Stimulated activated effector memory CD8-positive, alpha-beta T cell treated with anti-CD3 and anti-CD28 coated beads, Interleukin-12 subunit alpha, Interleukin-12 subunit beta, amount 100 ng/mL, for 72 hours (primary cell): Measurements from ENCODE around the gene ITCH.
"Not testable (repeated sequence)": the region's sequence is repeated elsewhere in the genome, so short reads cannot be mapped to it uniquely, and the experiment has no call there.

ENCODE experiments used
- ATAC-seq: fragments of 150-1000 bp; cut with Tn5 transposase; 2 replicates; pipeline ENCODE4 v1.10.0; 2021
- DNase-seq, 2 donors: peaks; one replicate each; pipeline ENCODE4 v3.0.0; 2021 to 2022; ENCODE audit warnings: low spot score in 2 of 2
- H3K27ac Mint-ChIP-seq: one replicate; pipeline ENCODE4 v1.8.0; 2022; ENCODE audit warnings: mild to moderate bottlenecking, mixed read lengths
- H3K36me3 Mint-ChIP-seq: one replicate; pipeline ENCODE4 v1.8.0; 2022; ENCODE audit warnings: mild to moderate bottlenecking, mixed read lengths
- H3K4me1 Mint-ChIP-seq: one replicate; pipeline ENCODE4 v1.8.0; 2022; ENCODE audit warnings: mixed read lengths
- H3K4me3 Mint-ChIP-seq: one replicate; pipeline ENCODE4 v1.8.0; 2022; ENCODE audit warnings: mild to moderate bottlenecking, mixed read lengths
- H3K9me3 Mint-ChIP-seq: one replicate; pipeline ENCODE4 v1.8.0; 2022; ENCODE audit warnings: mixed read lengths

Gene ITCH

GRCh38 chr20:34362502-34363061 lies 491 bp upstream of the ITCH start:
- H3K36me3 Mint-ChIP-seq = peaks cover 32% of the 10 kb centered on the region
- H3K4me3 Mint-ChIP-seq = peak overlapping the region; percentile 97
- ATAC-seq (peak; percentile 3), DNase-seq (no peak)
- no peaks in the 10 kb centered on the region for H3K9me3 Mint-ChIP-seq
- H3K4me1 Mint-ChIP-seq = peaks cover 32% of the 10 kb centered on the region
- peak overlapping the region; percentile 100 for H3K27ac Mint-ChIP-seq

GRCh38 chr20:34363465-34364222 lies 571 bp downstream of the ITCH start:
- Mint-ChIP-seq H3K27ac (peak overlapping the region; percentile 100), H3K4me3 (peak overlapping the region; percentile 97), H3K36me3 (peaks cover 32% of the 10 kb centered on the region), H3K4me1 (peaks cover 41% of the 10 kb centered on the region), H3K9me3 (no peaks in the 10 kb centered on the region)
- no peak for DNase-seq
- ATAC-seq = peak; percentile 70

GRCh38 chr20:34364223-34364506 lies 1.1 kb downstream of the ITCH start:
- peaks cover 46% of the 10 kb centered on the region for H3K4me1 Mint-ChIP-seq

GRCh38 chr20:34365765-34366213 lies 2.7 kb downstream of the ITCH start:
- Mint-ChIP-seq H3K9me3 (no peaks in the 10 kb centered on the region), H3K4me1 (peaks cover 59% of the 10 kb centered on the region)
- ATAC-seq = peak; percentile 61

More at GRCh38 chr20:34364223-34364506, 1.1 kb downstream of the ITCH start:
- Mint-ChIP-seq H3K36me3 (peaks cover 36% of the 10 kb centered on the region), H3K4me3 (peak overlapping the region; percentile 97), H3K9me3 (no peaks in the 10 kb centered on the region), H3K27ac (peak overlapping the region; percentile 100)
- ATAC-seq (no peak), DNase-seq (no peak)

GRCh38 chr20:34367155-34367554 lies 4.1 kb downstream of the ITCH start:
- no peak overlapping the region for H3K27ac Mint-ChIP-seq
- peak overlapping the region; percentile 12 for H3K4me3 Mint-ChIP-seq
- peaks cover 66% of the 10 kb centered on the region for H3K36me3 Mint-ChIP-seq
- no peak for DNase-seq
- no peak for ATAC-seq
- H3K9me3 Mint-ChIP-seq = no peaks in the 10 kb centered on the region
- H3K4me1 Mint-ChIP-seq = peaks cover 60% of the 10 kb centered on the region

More at GRCh38 chr20:34365765-34366213, 2.7 kb downstream of the ITCH start:
- peaks cover 52% of the 10 kb centered on the region for H3K36me3 Mint-ChIP-seq
- peak overlapping the region; percentile 97 for H3K4me3 Mint-ChIP-seq
- H3K27ac Mint-ChIP-seq = peak overlapping the region; percentile 27
- DNase-seq = peak; percentile 4 to 61

- H3K4me3 Mint-ChIP-seq, ATAC-seq, DNase-seq, H3K27ac Mint-ChIP-seq, H3K9me3 Mint-ChIP-seq: not testable (repeated sequence)
- Mint-ChIP-seq H3K4me1 (peaks cover 53% of the 10 kb centered on the region), H3K36me3 (peaks cover 73% of the 10 kb centered on the region)
These were observed 4.8 kb downstream of the ITCH start for GRCh38 chr20:34367911-34368310.

GRCh38 chr20:34368547-34368946 lies 5.5 kb downstream of the ITCH start:
- peaks cover 49% of the 10 kb centered on the region for H3K4me1 Mint-ChIP-seq
- peak overlapping the region; percentile 45 for H3K27ac Mint-ChIP-seq
- no peak for DNase-seq
- peaks cover 74% of the 10 kb centered on the region for H3K36me3 Mint-ChIP-seq
- no peaks in the 10 kb centered on the region for H3K9me3 Mint-ChIP-seq
- ATAC-seq = no peak
- peak overlapping the region; percentile 20 for H3K4me3 Mint-ChIP-seq

GRCh38 chr20:34369265-34369664 lies 6.2 kb downstream of the ITCH start:
- Mint-ChIP-seq H3K4me1 (peaks cover 49% of the 10 kb centered on the region), H3K27ac (peak overlapping the region; percentile 45)
- peak in 1 of 2 donors; percentile 54 for DNase-seq

GRCh38 chr20:34370062-34370461 lies 7.0 kb downstream of the ITCH start:
- Mint-ChIP-seq H3K9me3 (no peaks in the 10 kb centered on the region), H3K36me3 (peaks cover 78% of the 10 kb centered on the region), H3K4me3 (no peak overlapping the region), H3K27ac (peak overlapping the region; percentile 3), H3K4me1 (peaks cover 49% of the 10 kb centered on the region)
- ATAC-seq = no peak
- no peak for DNase-seq

More at GRCh38 chr20:34369265-34369664, 6.2 kb downstream of the ITCH start:
- no peaks in the 10 kb centered on the region for H3K9me3 Mint-ChIP-seq
- ATAC-seq = peak; percentile 95
- H3K4me3 Mint-ChIP-seq = peak overlapping the region; percentile 20
- peaks cover 76% of the 10 kb centered on the region for H3K36me3 Mint-ChIP-seq

- Mint-ChIP-seq H3K9me3 (no peaks in the 10 kb centered on the region), H3K27ac (no peak overlapping the region), H3K4me1 (peaks cover 38% of the 10 kb centered on the region), H3K4me3 (no peak overlapping the region), H3K36me3 (peaks cover 88% of the 10 kb centered on the region)
- ATAC-seq = no peak
- DNase-seq = no peak
These were observed 10.4 kb downstream of the ITCH start for GRCh38 chr20:34373445-34373844.

- H3K4me3 Mint-ChIP-seq = no peak overlapping the region
- H3K36me3 Mint-ChIP-seq = peaks cover 91% of the 10 kb centered on the region
- H3K9me3 Mint-ChIP-seq = no peaks in the 10 kb centered on the region
- ATAC-seq = no peak
- H3K4me1 Mint-ChIP-seq = peaks cover 30% of the 10 kb centered on the region
- DNase-seq = no peak
- no peak overlapping the region for H3K27ac Mint-ChIP-seq
These were observed 11.2 kb downstream of the ITCH start for GRCh38 chr20:34374209-34374760.

GRCh38 chr20:34375977-34376430 lies 12.9 kb downstream of the ITCH start:
- DNase-seq (no peak), ATAC-seq (no peak)
- Mint-ChIP-seq H3K4me3 (no peak overlapping the region), H3K36me3 (peaks cover 91% of the 10 kb centered on the region), H3K4me1 (peaks cover 17% of the 10 kb centered on the region), H3K9me3 (no peaks in the 10 kb centered on the region), H3K27ac (peak overlapping the region; percentile 46)

GRCh38 chr20:34377072-34377847 lies 14.2 kb downstream of the ITCH start:
- H3K4me1 Mint-ChIP-seq = peaks cover 17% of the 10 kb centered on the region
- DNase-seq = peak in 1 of 2 donors; percentile 58
- peak overlapping the region; percentile 58 for H3K27ac Mint-ChIP-seq
- H3K36me3 Mint-ChIP-seq = peaks cover 83% of the 10 kb centered on the region
- H3K4me3 Mint-ChIP-seq = peak overlapping the region; percentile 9
- peak; percentile 92 for ATAC-seq
- no peaks in the 10 kb centered on the region for H3K9me3 Mint-ChIP-seq

- ATAC-seq (no peak), DNase-seq (no peak)
- H3K27ac Mint-ChIP-seq = no peak overlapping the region
- H3K4me3 Mint-ChIP-seq = no peak overlapping the region
- H3K4me1 Mint-ChIP-seq = peaks cover 5% of the 10 kb centered on the region
- no peaks in the 10 kb centered on the region for H3K9me3 Mint-ChIP-seq
- H3K36me3 Mint-ChIP-seq = peaks cover 76% of the 10 kb centered on the region
These were observed 19.1 kb downstream of the ITCH start for GRCh38 chr20:34382174-34382573.

- not testable (repeated sequence) for H3K4me3 Mint-ChIP-seq, ATAC-seq, H3K9me3 Mint-ChIP-seq, DNase-seq, H3K4me1 Mint-ChIP-seq, H3K27ac Mint-ChIP-seq
- peaks cover 68% of the 10 kb centered on the region for H3K36me3 Mint-ChIP-seq
These were observed 19.9 kb downstream of the ITCH start for GRCh38 chr20:34382877-34383455.
